Esophagus squamous epithelium (tissue), 4 donors: ENCODE measurements around the gene CILP2.

Experiments used
- POLR2A ChIP-seq, 4 donors: fragments of 450-650 bp; IDR thresholded peaks; one replicate each; pipeline ENCODE4 v1.6.1; 2017; ENCODE audit warnings: antibody characterized with exemption in 4 of 4, mild to moderate bottlenecking in 4 of 4, moderate library complexity in 3 of 4
- TF ChIP-seq, protein P1 (sequence below), 6 experiments: fragments of 450-650 bp in 4 of 6; fragments of 200-600 bp in 2 of 6; sonication (generic) in 2 of 6; IDR thresholded peaks; one replicate each; pipeline ENCODE4 v1.5.1; 2016 to 2019; ENCODE audit warnings: antibody characterized with exemption in 6 of 6, mild to moderate bottlenecking in 4 of 6, moderate library complexity in 4 of 6

- TF ChIP-seq, protein P1, sequence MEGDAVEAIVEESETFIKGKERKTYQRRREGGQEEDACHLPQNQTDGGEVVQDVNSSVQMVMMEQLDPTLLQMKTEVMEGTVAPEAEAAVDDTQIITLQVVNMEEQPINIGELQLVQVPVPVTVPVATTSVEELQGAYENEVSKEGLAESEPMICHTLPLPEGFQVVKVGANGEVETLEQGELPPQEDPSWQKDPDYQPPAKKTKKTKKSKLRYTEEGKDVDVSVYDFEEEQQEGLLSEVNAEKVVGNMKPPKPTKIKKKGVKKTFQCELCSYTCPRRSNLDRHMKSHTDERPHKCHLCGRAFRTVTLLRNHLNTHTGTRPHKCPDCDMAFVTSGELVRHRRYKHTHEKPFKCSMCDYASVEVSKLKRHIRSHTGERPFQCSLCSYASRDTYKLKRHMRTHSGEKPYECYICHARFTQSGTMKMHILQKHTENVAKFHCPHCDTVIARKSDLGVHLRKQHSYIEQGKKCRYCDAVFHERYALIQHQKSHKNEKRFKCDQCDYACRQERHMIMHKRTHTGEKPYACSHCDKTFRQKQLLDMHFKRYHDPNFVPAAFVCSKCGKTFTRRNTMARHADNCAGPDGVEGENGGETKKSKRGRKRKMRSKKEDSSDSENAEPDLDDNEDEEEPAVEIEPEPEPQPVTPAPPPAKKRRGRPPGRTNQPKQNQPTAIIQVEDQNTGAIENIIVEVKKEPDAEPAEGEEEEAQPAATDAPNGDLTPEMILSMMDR (IDR thresholded peaks at IDR 0.05), result no peak
- no peak for TF ChIP-seq POLR2A (IDR thresholded peaks at IDR 0.05)
Measured at GRCh38 chr19:19517235-19517619, 20.8 kb upstream of the CILP2 start.
